Fibroblast of lung (primary cell): ENCODE measurements around the gene CYP2F1. TPM values are rescaled to one million over a fixed set of nuclear protein-coding genes. Genes with fewer than 3 reads are reported as not detected.

ENCODE experiments used
- DNase-seq, 2 donors: peaks; one replicate each; pipeline versions ENCODE4 v3.0.0 to v3.0.0-alpha.2; 2010; ENCODE audit warnings: low read depth in 2 of 2
- H2AFZ ChIP-seq: 2 replicates; pipeline ENCODE4 v1.5.1; 2012; ENCODE audit warnings: low read length, control low read depth, inconsistent platforms
- H3K27ac ChIP-seq: 2 replicates; pipeline ENCODE4 v1.5.1; 2011; ENCODE audit warnings: low read length, control low read depth; ENCODE audit not compliant: insufficient read depth
- H3K27me3 ChIP-seq: 2 replicates; pipeline ENCODE4 v1.5.1; 2011; ENCODE audit warnings: mild to moderate bottlenecking, low read length; ENCODE audit not compliant: control insufficient read depth, insufficient read depth
- H3K36me3 ChIP-seq: 2 replicates; pipeline ENCODE4 v1.5.1; 2011; ENCODE audit warnings: low read length; ENCODE audit not compliant: control insufficient read depth, insufficient read depth
- H3K4me1 ChIP-seq: 2 replicates; pipeline ENCODE4 v1.5.1; 2011; ENCODE audit warnings: low read length; ENCODE audit not compliant: control insufficient read depth, insufficient read depth; ENCODE audit errors: extremely low read depth
- H3K4me2 ChIP-seq: 2 replicates; pipeline ENCODE4 v1.5.1; 2011; ENCODE audit warnings: low read length, control low read depth; ENCODE audit not compliant: insufficient read depth; ENCODE audit errors: extremely low read depth
- H3K4me3 ChIP-seq, 4 experiments: fragments of 200-600 bp in 1 of 4; sonication (generic) in 1 of 4; replicated peaks in 1 of 4; 2 replicates each; pipeline ENCODE4 v1.5.1; 2011 to 2016; ENCODE audit warnings: low read length in 4 of 4, low read depth in 3 of 4, mild to moderate bottlenecking in 3 of 4, control low read depth in 2 of 4, inconsistent platforms in 1 of 4, mixed read lengths in 1 of 4; ENCODE audit not compliant: insufficient read depth in 1 of 4; ENCODE audit errors: control extremely low read depth in 1 of 4
- H3K79me2 ChIP-seq: 2 replicates; pipeline ENCODE4 v1.5.1; 2012; ENCODE audit warnings: mild to moderate bottlenecking, low read length, inconsistent platforms; ENCODE audit not compliant: control insufficient read depth, insufficient read depth
- H3K9ac ChIP-seq: 2 replicates; pipeline ENCODE4 v1.5.1; 2011; ENCODE audit warnings: mild to moderate bottlenecking, low read length, control low read depth; ENCODE audit not compliant: insufficient read depth
- H3K9me3 ChIP-seq: 2 replicates; pipeline ENCODE4 v1.5.1; 2012; ENCODE audit warnings: low read depth, low read length; ENCODE audit not compliant: control insufficient read depth, insufficient read depth
- H4K20me1 ChIP-seq: 2 replicates; pipeline ENCODE4 v1.5.1; 2011; ENCODE audit warnings: low read length; ENCODE audit not compliant: control insufficient read depth, insufficient read depth; ENCODE audit errors: extremely low read depth
- EZH2 ChIP-seq: IDR thresholded peaks from 2 replicates; pipeline ENCODE4 v1.5.1; 2012; ENCODE audit warnings: low read length, control low read depth, mild to moderate bottlenecking; ENCODE audit errors: missing control alignments
- polyA plus RNA-seq, 2 donors: library from polyadenylated mRNA; depleted of rRNA in 1 of 2; stranded (reverse) in 1 of 2; unstranded in 1 of 2; fragments of >200 nt; gene quantifications; 2 replicates each; pipeline ENCODE4 v1.2.1, GENCODE V29; 2011 to 2012; ENCODE audit warnings: missing spikeins in 1 of 2
- total RNA-seq: library from RNA; depleted of rRNA; stranded (reverse); fragments of >200 nt; gene quantifications from 2 replicates; pipeline ENCODE4 v1.2.1, GENCODE V29; 2014
- TF ChIP-seq, protein P1 (sequence below), 2 donors: IDR thresholded peaks in 1 of 2; conservative IDR thresholded peaks in 1 of 2; 1 replicate in 1 of 2; 2 replicates in 1 of 2; pipeline ENCODE4 v1.5.1; 2011 to 2012; ENCODE audit warnings: low read length in 2 of 2, control low read depth in 1 of 2, inconsistent platforms in 1 of 2, low read depth in 1 of 2, mild to moderate bottlenecking in 1 of 2

Gene CYP2F1
- total and polyA plus RNA-seq, 2 donors (not counting 1 experiment from before 2014, with no cell fraction given): not detected

- Histone ChIP-seq H2AFZ (no peak overlapping the region), H3K4me3 (no peak overlapping the region), H3K79me2 (no peaks in the 10 kb centered on the region), H3K9ac (no peak overlapping the region), H3K27me3 (no peaks in the 10 kb centered on the region), H3K27ac (no peak overlapping the region), H3K4me1 (no peaks in the 10 kb centered on the region), H3K36me3 (no peaks in the 10 kb centered on the region), H3K9me3 (no peaks in the 10 kb centered on the region), H3K4me2 (no peak overlapping the region), H4K20me1 (no peaks in the 10 kb centered on the region)
- TF ChIP-seq, protein P1, sequence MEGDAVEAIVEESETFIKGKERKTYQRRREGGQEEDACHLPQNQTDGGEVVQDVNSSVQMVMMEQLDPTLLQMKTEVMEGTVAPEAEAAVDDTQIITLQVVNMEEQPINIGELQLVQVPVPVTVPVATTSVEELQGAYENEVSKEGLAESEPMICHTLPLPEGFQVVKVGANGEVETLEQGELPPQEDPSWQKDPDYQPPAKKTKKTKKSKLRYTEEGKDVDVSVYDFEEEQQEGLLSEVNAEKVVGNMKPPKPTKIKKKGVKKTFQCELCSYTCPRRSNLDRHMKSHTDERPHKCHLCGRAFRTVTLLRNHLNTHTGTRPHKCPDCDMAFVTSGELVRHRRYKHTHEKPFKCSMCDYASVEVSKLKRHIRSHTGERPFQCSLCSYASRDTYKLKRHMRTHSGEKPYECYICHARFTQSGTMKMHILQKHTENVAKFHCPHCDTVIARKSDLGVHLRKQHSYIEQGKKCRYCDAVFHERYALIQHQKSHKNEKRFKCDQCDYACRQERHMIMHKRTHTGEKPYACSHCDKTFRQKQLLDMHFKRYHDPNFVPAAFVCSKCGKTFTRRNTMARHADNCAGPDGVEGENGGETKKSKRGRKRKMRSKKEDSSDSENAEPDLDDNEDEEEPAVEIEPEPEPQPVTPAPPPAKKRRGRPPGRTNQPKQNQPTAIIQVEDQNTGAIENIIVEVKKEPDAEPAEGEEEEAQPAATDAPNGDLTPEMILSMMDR (conservative IDR thresholded peaks at IDR 0.05 in 1 of 2, IDR thresholded peaks at IDR 0.05 in 1 of 2; ENCODE audit: low read depth in 1 of 2, low read length in 2 of 2): no peak
- no peak for TF ChIP-seq EZH2
- no peak for DNase-seq
These were observed 8.1 kb upstream of the CYP2F1 start for GRCh38 chr19:41106177-41106576.

DNA sequence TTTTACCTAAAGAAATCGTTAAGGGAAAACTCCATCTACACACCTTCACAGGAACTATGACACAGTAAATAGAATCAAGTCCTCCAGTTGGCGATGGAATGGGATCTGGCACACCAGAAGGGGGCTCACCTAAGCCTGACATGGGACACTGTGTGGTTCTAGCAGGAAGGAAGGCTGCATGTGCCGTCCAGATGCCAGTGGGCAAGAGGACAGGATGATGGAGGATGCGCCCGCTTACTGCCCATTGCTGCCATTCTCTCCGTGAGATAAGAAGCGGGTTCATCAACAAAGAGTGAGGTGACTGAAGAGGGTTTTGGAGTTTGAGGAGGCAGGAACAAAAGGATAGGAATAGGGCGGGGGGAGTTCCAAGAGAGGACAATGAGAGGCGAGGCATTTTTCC lies 2.9 kb upstream of the CYP2F1 start:
- Histone ChIP-seq H3K9ac (no peak overlapping the region), H3K4me3 (no peak overlapping the region), H3K4me1 (no peaks in the 10 kb centered on the region), H3K4me2 (no peak overlapping the region), H4K20me1 (no peaks in the 10 kb centered on the region), H3K9me3 (no peaks in the 10 kb centered on the region), H3K27me3 (no peaks in the 10 kb centered on the region), H3K27ac (no peak overlapping the region), H3K79me2 (no peaks in the 10 kb centered on the region), H3K36me3 (no peaks in the 10 kb centered on the region), H2AFZ (no peak overlapping the region)
- TF ChIP-seq EZH2: no peak
- TF ChIP-seq, protein P1 (conservative IDR thresholded peaks at IDR 0.05 in 1 of 2, IDR thresholded peaks at IDR 0.05 in 1 of 2; ENCODE audit: low read depth in 1 of 2, low read length in 2 of 2): no peak
- no peak for DNase-seq

- H3K79me2 ChIP-seq: no peaks in the 10 kb centered on the region
- H3K36me3 ChIP-seq: no peaks in the 10 kb centered on the region
- TF ChIP-seq, protein P1 (conservative IDR thresholded peaks at IDR 0.05 in 1 of 2, IDR thresholded peaks at IDR 0.05 in 1 of 2; ENCODE audit: low read depth in 1 of 2, low read length in 2 of 2): no peak
- TF ChIP-seq EZH2: no peak
- no peaks in the 10 kb centered on the region for H3K9me3 ChIP-seq
- no peaks in the 10 kb centered on the region for H4K20me1 ChIP-seq
- no peaks in the 10 kb centered on the region for H3K27me3 ChIP-seq
- H3K9ac ChIP-seq: no peak overlapping the region
- DNase-seq: no peak
- no peaks in the 10 kb centered on the region for H3K4me1 ChIP-seq
- no peak overlapping the region for H3K4me2 ChIP-seq
- H2AFZ ChIP-seq: no peak overlapping the region
- no peak overlapping the region for H3K4me3 ChIP-seq
- H3K27ac ChIP-seq: no peak overlapping the region
These were observed 2.4 kb upstream of the CYP2F1 start for GRCh38 chr19:41111750-41112295.
